HFFc6 (cell line): ENCODE data around the gene INPP4B. TPM values are rescaled to one million over a fixed set of nuclear protein-coding genes. Genes with fewer than 3 reads are reported as not detected.

Experiments used
- DNase-seq: peaks from one replicate; pipeline ENCODE4 v3.0.0-alpha.2; 2018
- H3K27ac Mint-ChIP-seq: 2 replicates; pipeline ENCODE4 v1.8.0; 2020; ENCODE audit warnings: mild to moderate bottlenecking, mixed read lengths
- H3K27me3 Mint-ChIP-seq: 2 replicates; pipeline ENCODE4 v1.8.0; 2021; ENCODE audit warnings: mild to moderate bottlenecking, moderate library complexity, mixed read lengths; ENCODE audit not compliant: insufficient read depth
- H3K36me3 Mint-ChIP-seq: 2 replicates; pipeline ENCODE4 v1.8.0; 2021; ENCODE audit warnings: low read depth, mixed read lengths
- H3K4me1 Mint-ChIP-seq: 2 replicates; pipeline ENCODE4 v1.8.0; 2020; ENCODE audit warnings: low read depth, mixed read lengths
- H3K4me3 Mint-ChIP-seq: 2 replicates; pipeline ENCODE4 v1.8.0; 2020; ENCODE audit warnings: mild to moderate bottlenecking, moderate library complexity, mixed read lengths
- H3K9me3 Mint-ChIP-seq: 2 replicates; pipeline ENCODE4 v1.8.0; 2020; ENCODE audit warnings: mild to moderate bottlenecking, mixed read lengths
- total RNA-seq, 6 experiments: library from RNA; stranded (reverse); fragmentation: NEBNext Ultra II Directional; extraction: Animal tissue kit (Norgen Biotek cat#: 25700); gene quantifications; 2 replicates in 1 of 6; 3 replicates in 5 of 6; pipeline ENCODE4 v1.2.3, GENCODE V29; 2021
- TF ChIP-seq, protein P1 (sequence below): fragments of 200-600 bp; sonication (generic); IDR thresholded peaks from 2 replicates; pipeline ENCODE4 v1.5.0; 2021; ENCODE audit warnings: antibody characterized with exemption, mild to moderate bottlenecking

Gene INPP4B
- total RNA-seq, 6 experiments from 2014 or later = 36.1 to 48.9 (median 40.1) TPM

GRCh38 chr4:142493255-142494110 is 352.6 kb downstream of the INPP4B start:
- Mint-ChIP-seq H3K27me3 (no peaks in the 10 kb centered on the region), H3K4me1 (peaks cover 14% of the 10 kb centered on the region), H3K36me3 (peaks cover 10% of the 10 kb centered on the region), H3K9me3 (no peaks in the 10 kb centered on the region; the same call in 1 of the 2 replicates), H3K4me3 (no peak overlapping the region), H3K27ac (no peak overlapping the region)
- TF ChIP-seq, protein P1, sequence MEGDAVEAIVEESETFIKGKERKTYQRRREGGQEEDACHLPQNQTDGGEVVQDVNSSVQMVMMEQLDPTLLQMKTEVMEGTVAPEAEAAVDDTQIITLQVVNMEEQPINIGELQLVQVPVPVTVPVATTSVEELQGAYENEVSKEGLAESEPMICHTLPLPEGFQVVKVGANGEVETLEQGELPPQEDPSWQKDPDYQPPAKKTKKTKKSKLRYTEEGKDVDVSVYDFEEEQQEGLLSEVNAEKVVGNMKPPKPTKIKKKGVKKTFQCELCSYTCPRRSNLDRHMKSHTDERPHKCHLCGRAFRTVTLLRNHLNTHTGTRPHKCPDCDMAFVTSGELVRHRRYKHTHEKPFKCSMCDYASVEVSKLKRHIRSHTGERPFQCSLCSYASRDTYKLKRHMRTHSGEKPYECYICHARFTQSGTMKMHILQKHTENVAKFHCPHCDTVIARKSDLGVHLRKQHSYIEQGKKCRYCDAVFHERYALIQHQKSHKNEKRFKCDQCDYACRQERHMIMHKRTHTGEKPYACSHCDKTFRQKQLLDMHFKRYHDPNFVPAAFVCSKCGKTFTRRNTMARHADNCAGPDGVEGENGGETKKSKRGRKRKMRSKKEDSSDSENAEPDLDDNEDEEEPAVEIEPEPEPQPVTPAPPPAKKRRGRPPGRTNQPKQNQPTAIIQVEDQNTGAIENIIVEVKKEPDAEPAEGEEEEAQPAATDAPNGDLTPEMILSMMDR = no peak
- no peak for DNase-seq

- DNase-seq = no peak
- H3K27ac Mint-ChIP-seq = no peak overlapping the region
- H3K9me3 Mint-ChIP-seq = no peaks in the 10 kb centered on the region
- no peaks in the 10 kb centered on the region for H3K27me3 Mint-ChIP-seq
- no peak overlapping the region for H3K4me3 Mint-ChIP-seq
- H3K4me1 Mint-ChIP-seq = peaks cover 10% of the 10 kb centered on the region
- TF ChIP-seq, protein P1 = no peak
- peaks cover 8% of the 10 kb centered on the region; the same call in 1 of the 2 replicates for H3K36me3 Mint-ChIP-seq
These were observed 360.6 kb downstream of the INPP4B start for GRCh38 chr4:142485452-142485851.

- DNase-seq = peak; percentile 54
- H3K27ac Mint-ChIP-seq = no peak overlapping the region
- H3K4me1 Mint-ChIP-seq = peaks cover 22% of the 10 kb centered on the region
- H3K27me3 Mint-ChIP-seq = no peaks in the 10 kb centered on the region; the same call in 1 of the 2 replicates
- no peaks in the 10 kb centered on the region for H3K36me3 Mint-ChIP-seq
- H3K4me3 Mint-ChIP-seq = no peak overlapping the region
- TF ChIP-seq, protein P1 = no peak
- H3K9me3 Mint-ChIP-seq = no peaks in the 10 kb centered on the region
These were observed 365.9 kb downstream of the INPP4B start for GRCh38 chr4:142480244-142480643.

DNA sequence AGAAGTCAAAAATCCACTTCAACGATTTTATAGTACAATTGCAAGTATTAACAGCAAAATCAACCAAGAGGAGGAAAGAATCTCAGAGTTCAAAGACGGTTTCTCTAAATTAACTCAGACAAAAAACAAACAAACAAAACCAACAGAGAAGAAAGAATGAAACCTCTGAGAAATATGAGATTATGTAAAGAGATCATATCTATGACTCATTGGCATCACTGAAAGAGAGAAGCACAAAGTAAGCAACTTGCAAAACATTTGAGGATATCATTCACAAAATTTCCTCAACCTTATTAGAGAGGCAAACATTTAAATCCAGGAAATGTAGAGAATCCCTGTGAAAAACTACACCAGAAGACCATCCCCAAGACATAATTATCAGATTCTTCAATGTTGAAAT is 370.4 kb downstream of the INPP4B start:
- Mint-ChIP-seq H3K27ac (peak overlapping the region; percentile 4; the same call in 1 of the 2 replicates), H3K27me3 (no peaks in the 10 kb centered on the region; the same call in none of the 2 replicates), H3K9me3 (no peaks in the 10 kb centered on the region), H3K4me3 (no peak overlapping the region), H3K4me1 (peaks cover 32% of the 10 kb centered on the region), H3K36me3 (no peaks in the 10 kb centered on the region)
- DNase-seq = no peak
- TF ChIP-seq, protein P1 = no peak

DNA sequence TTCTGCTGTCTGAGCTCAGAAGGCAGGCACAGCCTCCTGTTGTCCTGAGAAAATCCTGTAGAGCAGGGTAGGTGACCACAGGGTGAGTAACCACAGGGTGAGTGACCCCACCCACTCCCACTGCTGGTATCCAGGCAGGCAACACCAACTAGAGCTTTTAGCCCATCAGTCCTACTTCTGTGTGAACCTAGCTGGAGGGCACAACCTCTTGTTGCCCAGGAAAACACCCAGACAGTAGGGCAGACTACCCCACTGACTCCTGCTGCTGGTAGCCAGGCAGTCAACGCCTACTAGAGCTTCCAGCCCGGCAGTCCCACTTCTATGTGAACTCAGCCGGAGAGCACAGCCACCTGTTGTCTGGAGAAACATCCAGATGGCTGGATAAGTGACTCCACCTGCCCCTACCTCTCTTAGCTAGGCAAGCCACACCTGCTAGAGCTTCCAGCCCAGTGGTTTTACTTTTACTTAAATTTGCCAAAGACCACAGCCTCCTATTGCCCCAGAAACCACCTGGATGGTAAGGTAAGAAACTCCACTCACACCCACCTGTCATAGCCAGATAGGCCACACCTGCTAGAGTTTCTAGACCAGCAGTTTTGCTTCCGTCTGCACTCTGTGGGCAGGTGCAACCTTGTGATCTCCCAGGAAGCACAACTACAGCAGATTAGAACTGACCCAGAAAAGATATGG is 371.6 kb downstream of the INPP4B start:
- H3K36me3 Mint-ChIP-seq = no peaks in the 10 kb centered on the region
- H3K9me3 Mint-ChIP-seq = no peaks in the 10 kb centered on the region
- no peak for DNase-seq
- TF ChIP-seq, protein P1 = no peak
- no peaks in the 10 kb centered on the region; the same call in none of the 2 replicates for H3K27me3 Mint-ChIP-seq
- no peak overlapping the region for H3K27ac Mint-ChIP-seq
- no peak overlapping the region; the same call in 1 of the 2 replicates for H3K4me3 Mint-ChIP-seq
- H3K4me1 Mint-ChIP-seq = peaks cover 24% of the 10 kb centered on the region
